Parietal lobe (tissue), 2 donors: ENCODE measurements around the gene TRIM72. TPM values are rescaled to one million over a fixed set of nuclear protein-coding genes. Genes with fewer than 3 reads are reported as not detected.

Experiments
- small RNA-seq: library from RNA; depleted of rRNA; stranded (forward); fragments of <200 nt; gene quantifications from one replicate; pipeline ENCODE3, GENCODE V24; 2014; ENCODE audit warnings: low replicate concordance
- total RNA-seq: library from RNA; depleted of rRNA; stranded (reverse); fragments of >200 nt; gene quantifications from one replicate; pipeline ENCODE4 v1.2.3, GENCODE V29; 2014

The TRIM72 gene
- total RNA-seq, result 0.63 TPM

GRCh38 chr16:31213877-31214707, at the start of gene TRIM72:
TRIM72 (plus strand) TSS chr16:31214119; CDS start chr16:31214739, 620 bp downstream.

GRCh38 chr16:31179747-31180459, 34.0 kb upstream of the TRIM72 start, which contains the start of gene FUS:
FUS (plus strand) TSS chr16:31180139; CDS start chr16:31180215, 76 bp downstream.

GRCh38 chr16:31202414-31203375, 11.2 kb upstream of the TRIM72 start, which contains the start of gene PYCARD:
PYCARD (minus strand) TSS chr16:31202760; CDS start chr16:31202690, 70 bp downstream.

GRCh38 chr16:31216422-31217135, 2.7 kb downstream of the TRIM72 start, which contains the start of gene PYDC1:
PYDC1 (minus strand) TSS chr16:31217135; CDS start chr16:31217028, 107 bp downstream.

Small RNA genes lying within 50 kb of the gene (small RNA-seq; reads per million reads assigned to genes)
- gene AC009088.4 (not detected), gene NDUFA3P6 (not detected)

Other genes with a start within 250 kb of the TRIM72 start
- gene HSD3B7, start 228.9 kb upstream of the TRIM72 start, total RNA-seq, result 0.94 TPM
- gene STX1B, start 203.5 kb upstream of the TRIM72 start, total RNA-seq, result 31.6 TPM
- gene STX4, start 180.6 kb upstream of the TRIM72 start, total RNA-seq, result 26.3 TPM
- gene ZNF668, start 139.9 kb upstream of the TRIM72 start, total RNA-seq, result 10.3 TPM
- 20.3 TPM for gene ZNF646, start 139.7 kb upstream of the TRIM72 start, total RNA-seq
- gene PRSS53, start 125.2 kb upstream of the TRIM72 start, total RNA-seq, result 8.1 TPM
- gene VKORC1, start 119.3 kb upstream of the TRIM72 start, total RNA-seq, result 39.4 TPM
- gene BCKDK, start 105.7 kb upstream of the TRIM72 start, total RNA-seq, result 21.6 TPM
- gene KAT8, start 96.5 kb upstream of the TRIM72 start, total RNA-seq, result 49.5 TPM
- gene PRSS8, start 78.4 kb upstream of the TRIM72 start, total RNA-seq, result not detected
- 0.31 TPM for gene PRSS36, start 64.1 kb upstream of the TRIM72 start, total RNA-seq
- gene FUS, start 34.0 kb upstream of the TRIM72 start, total RNA-seq, result 119 TPM
- 1.3 TPM for gene PYCARD, start 11.4 kb upstream of the TRIM72 start, total RNA-seq
- not detected for gene PYDC1, start 3.0 kb downstream of the TRIM72 start, total RNA-seq
- 1.3 TPM for gene ITGAM, start 45.9 kb downstream of the TRIM72 start, total RNA-seq
- gene ITGAX, start 141.1 kb downstream of the TRIM72 start, total RNA-seq, result 1.3 TPM
- not detected for gene ITGAD, start 179.2 kb downstream of the TRIM72 start, total RNA-seq
- gene COX6A2, start 214.2 kb downstream of the TRIM72 start, total RNA-seq, result not detected
- 1.3 TPM for gene ZNF843, start 228.7 kb downstream of the TRIM72 start, total RNA-seq
- gene ARMC5, start 245.4 kb downstream of the TRIM72 start, total RNA-seq, result 8.8 TPM